Gastrocnemius medialis (tissue), 4 donors: ENCODE results near the gene SLC34A2. TPM values are rescaled to one million over a fixed set of nuclear protein-coding genes. Genes with fewer than 3 reads are reported as not detected.
"Not testable (repeated sequence)": the region's sequence is repeated elsewhere in the genome, so short reads cannot be mapped to it uniquely, and the experiment has no call there.

Source experiments
- ATAC-seq, 2 donors: fragments of 150-250 bp; one replicate each; pipeline ENCODE4 v1.9.1; 2016
- DNase-seq, 2 donors: peaks; one replicate each; pipeline ENCODE4 v3.0.0-alpha.2; 2019
- H3K27ac ChIP-seq, 4 donors: fragments of 200-600 bp; sonication (generic); 1 replicate in 1 of 4; 2 replicates in 3 of 4; pipeline ENCODE4 v1.5.1; 2016 to 2018; ENCODE audit warnings: mild to moderate bottlenecking in 2 of 4, moderate library complexity in 1 of 4
- H3K27me3 ChIP-seq, 3 donors: fragments of 200-600 bp; sonication (generic) in 2 of 3; 1 replicate in 1 of 3; 2 replicates in 2 of 3; pipeline versions ENCODE4 v1.5.1 to v1.6.0; 2016 to 2019; ENCODE audit warnings: mild to moderate bottlenecking in 1 of 3, moderate library complexity in 1 of 3
- H3K36me3 ChIP-seq, 2 donors: fragments of 200-600 bp; sonication (generic) in 1 of 2; one replicate each; pipeline ENCODE4 v1.5.1; 2017 to 2018
- H3K4me1 ChIP-seq, 2 donors: fragments of 200-600 bp; sonication (generic) in 1 of 2; one replicate each; pipeline ENCODE4 v1.5.1; 2016 to 2017; ENCODE audit warnings: mild to moderate bottlenecking in 2 of 2
- H3K4me3 ChIP-seq, 4 donors: fragments of 200-600 bp; sonication (generic) in 3 of 4; 1 replicate in 1 of 4; 2 replicates in 3 of 4; pipeline ENCODE4 v1.5.1; 2016 to 2019; ENCODE audit warnings: mild to moderate bottlenecking in 2 of 4
- H3K9me3 ChIP-seq, 3 donors: fragments of 200-600 bp; sonication (generic) in 2 of 3; 1 replicate in 1 of 3; 2 replicates in 2 of 3; pipeline ENCODE4 v1.5.1; 2016 to 2019
- CTCF ChIP-seq, 5 experiments: fragments of 450-650 bp in 3 of 5; fragments of 200-600 bp in 2 of 5; sonication (generic) in 2 of 5; IDR thresholded peaks in 4 of 5; conservative IDR thresholded peaks in 1 of 5; 1 replicate in 4 of 5; 2 replicates in 1 of 5; pipeline ENCODE4 v1.5.1; 2016 to 2019; ENCODE audit warnings: antibody characterized with exemption in 5 of 5, mild to moderate bottlenecking in 3 of 5, moderate library complexity in 3 of 5
- POLR2A ChIP-seq, 2 donors: fragments of 450-650 bp; IDR thresholded peaks; one replicate each; pipeline ENCODE4 v1.6.1; 2017; ENCODE audit warnings: antibody characterized with exemption in 2 of 2, mild to moderate bottlenecking in 2 of 2, moderate library complexity in 2 of 2
- in situ Hi-C, 4 donors: fragments of 200-750 bp; cut with MboI; loops; one replicate each; pipeline versions ENCODE4 v1.15.0 to v1.8.0; 2017; ENCODE audit warnings: low sequenced_read_pairs in 4 of 4
- intact Hi-C: fragments of 100-400 bp; cut with DNase I; formaldehyde crosslinking; loops from one replicate; pipeline ENCODE4 v1.15.1; 2023; ENCODE audit warnings: low total_unique reads
- total RNA-seq, 4 donors: library from RNA; depleted of rRNA; stranded (reverse); fragments of >200 nt; gene quantifications; one replicate each; pipeline versions ENCODE4 v1.1.0 to v1.2.3, GENCODE V29; 2016

Gene SLC34A2
- total RNA-seq, 4 donors from 2014 or later = not detected

GRCh38 chr4:25658777-25659176 lies 3.1 kb downstream of the SLC34A2 start:
- no peaks in the 10 kb centered on the region for H3K9me3 ChIP-seq
- no peak overlapping the region for H3K27ac ChIP-seq
- H3K36me3 ChIP-seq = no peaks in the 10 kb centered on the region
- ATAC-seq (no peak), DNase-seq (no peak)
- intact Hi-C loops (no loop called here), in situ Hi-C loops (no loop called here)
- H3K4me3 ChIP-seq = no peak overlapping the region
- H3K4me1 ChIP-seq = no peaks in the 10 kb centered on the region
- TF ChIP-seq POLR2A (IDR thresholded peaks at IDR 0.05) = no peak
- TF ChIP-seq CTCF (IDR thresholded peaks at IDR 0.05 in 4 of 5, conservative IDR thresholded peaks at IDR 0.05 in 1 of 5) = no peak
- H3K27me3 ChIP-seq = peaks cover 14 to 25% (median 14%) of the 10 kb centered on the region in 3 donors

GRCh38 chr4:25661441-25661840 lies 5.8 kb downstream of the SLC34A2 start:
- not testable (repeated sequence) for H3K27me3 ChIP-seq

GRCh38 chr4:25662306-25662705 lies 6.7 kb downstream of the SLC34A2 start:
- DNase-seq = no peak
- H3K27me3 ChIP-seq = peaks cover 0 to under 1% (median 0%) of the 10 kb centered on the region in 3 donors
- H3K4me1 ChIP-seq = no peaks in the 10 kb centered on the region
- TF ChIP-seq CTCF (IDR thresholded peaks at IDR 0.05 in 4 of 5, conservative IDR thresholded peaks at IDR 0.05 in 1 of 5) (no peak), POLR2A (IDR thresholded peaks at IDR 0.05) (no peak)
- H3K36me3 ChIP-seq = no peaks in the 10 kb centered on the region
- no peak for ATAC-seq
- in situ Hi-C loops (no loop called here), intact Hi-C loops (no loop called here)
- no peaks in the 10 kb centered on the region for H3K9me3 ChIP-seq
- no peak overlapping the region for H3K27ac ChIP-seq
- H3K4me3 ChIP-seq = no peak overlapping the region

More at GRCh38 chr4:25661441-25661840, 5.8 kb downstream of the SLC34A2 start:
- in situ Hi-C loops, ATAC-seq, H3K9me3 ChIP-seq, H3K4me1 ChIP-seq, H3K4me3 ChIP-seq, intact Hi-C loops, H3K36me3 ChIP-seq, DNase-seq, H3K27ac ChIP-seq: not testable (repeated sequence)

GRCh38 chr4:25663781-25664180 lies 8.1 kb downstream of the SLC34A2 start:
- H3K27me3 ChIP-seq = no peaks in the 10 kb centered on the region
- no peaks in the 10 kb centered on the region for H3K9me3 ChIP-seq
- H3K4me1 ChIP-seq = no peaks in the 10 kb centered on the region
- no peak overlapping the region for H3K4me3 ChIP-seq
- in situ Hi-C loops (no loop called here), intact Hi-C loops (no loop called here)
- H3K27ac ChIP-seq = no peak overlapping the region
- H3K36me3 ChIP-seq = no peaks in the 10 kb centered on the region
- TF ChIP-seq CTCF (IDR thresholded peaks at IDR 0.05 in 4 of 5, conservative IDR thresholded peaks at IDR 0.05 in 1 of 5) (no peak), POLR2A (IDR thresholded peaks at IDR 0.05) (no peak)
- DNase-seq (no peak), ATAC-seq (no peak)

- Histone ChIP-seq H3K4me3 (no peak overlapping the region), H3K4me1 (no peaks in the 10 kb centered on the region), H3K27ac (no peak overlapping the region), H3K36me3 (no peaks in the 10 kb centered on the region), H3K27me3 (no peaks in the 10 kb centered on the region), H3K9me3 (no peaks in the 10 kb centered on the region)
- DNase-seq (no peak), ATAC-seq (no peak)
- TF ChIP-seq POLR2A (IDR thresholded peaks at IDR 0.05) (no peak), CTCF (IDR thresholded peaks at IDR 0.05 in 4 of 5, conservative IDR thresholded peaks at IDR 0.05 in 1 of 5) (no peak)
- intact Hi-C loops = no loop called here
- in situ Hi-C loops = no loop called here
Observed at GRCh38 chr4:25666031-25666630, 10.5 kb downstream of the SLC34A2 start.
